Measurements from ENCODE around the gene COPB1.

GRCh38 chr11:14451825-14452224 is 47.8 kb downstream of the COPB1 start:
- no peak for TF ChIP-seq CTCF (optimal IDR thresholded peaks at IDR 0.05 in 1 of 3, IDR thresholded peaks at IDR 0.05 in 1 of 3, conservative IDR thresholded peaks at IDR 0.05 in 1 of 3; ENCODE audit: extremely low read depth in 1 of 3, insufficient read depth in 2 of 3, low read length in 3 of 3)
- TF ChIP-seq EZH2 (IDR thresholded peaks at IDR 0.05; ENCODE audit: low read length) = no peak

All from keratinocyte (primary cell).